Measurements from ENCODE around the gene LILRB4. TPM values are rescaled to one million over a fixed set of nuclear protein-coding genes. Genes with fewer than 3 reads are reported as not detected.

LILRB4 gene
- total and polyA plus RNA-seq, 12 donors, result 0.83 to 26.4 (median 10.6) TPM

DNA sequence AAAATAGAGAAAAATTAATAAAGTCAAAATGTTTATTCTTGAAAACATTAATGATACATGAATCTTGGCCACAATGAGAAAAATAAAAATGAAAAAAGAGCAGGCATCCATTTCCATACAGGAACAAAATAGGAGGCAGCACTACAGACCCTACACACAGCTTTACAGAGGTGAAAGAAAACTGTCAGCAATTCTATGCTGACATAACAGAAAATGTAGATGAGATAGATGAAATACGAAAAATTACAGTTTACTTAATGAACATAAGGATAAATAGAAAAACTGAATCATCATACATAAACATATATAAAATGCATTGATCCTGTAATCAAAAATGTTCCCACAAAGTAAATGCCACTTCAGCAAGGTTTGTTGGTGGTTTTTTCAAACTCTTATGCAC lies 5.6 kb downstream of the LILRB4 start:
- TF ChIP-seq, protein P1, sequence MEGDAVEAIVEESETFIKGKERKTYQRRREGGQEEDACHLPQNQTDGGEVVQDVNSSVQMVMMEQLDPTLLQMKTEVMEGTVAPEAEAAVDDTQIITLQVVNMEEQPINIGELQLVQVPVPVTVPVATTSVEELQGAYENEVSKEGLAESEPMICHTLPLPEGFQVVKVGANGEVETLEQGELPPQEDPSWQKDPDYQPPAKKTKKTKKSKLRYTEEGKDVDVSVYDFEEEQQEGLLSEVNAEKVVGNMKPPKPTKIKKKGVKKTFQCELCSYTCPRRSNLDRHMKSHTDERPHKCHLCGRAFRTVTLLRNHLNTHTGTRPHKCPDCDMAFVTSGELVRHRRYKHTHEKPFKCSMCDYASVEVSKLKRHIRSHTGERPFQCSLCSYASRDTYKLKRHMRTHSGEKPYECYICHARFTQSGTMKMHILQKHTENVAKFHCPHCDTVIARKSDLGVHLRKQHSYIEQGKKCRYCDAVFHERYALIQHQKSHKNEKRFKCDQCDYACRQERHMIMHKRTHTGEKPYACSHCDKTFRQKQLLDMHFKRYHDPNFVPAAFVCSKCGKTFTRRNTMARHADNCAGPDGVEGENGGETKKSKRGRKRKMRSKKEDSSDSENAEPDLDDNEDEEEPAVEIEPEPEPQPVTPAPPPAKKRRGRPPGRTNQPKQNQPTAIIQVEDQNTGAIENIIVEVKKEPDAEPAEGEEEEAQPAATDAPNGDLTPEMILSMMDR (IDR thresholded peaks at IDR 0.05), result no peak
- TF ChIP-seq POLR2A (IDR thresholded peaks at IDR 0.05), result no peak
- 39 to 86% (median 63%) methylated on average over 1 of the region's 1 CpG for WGBS, 4 donors
- DNase-seq, result no peak
- no peak overlapping the region for H3K4me3 ChIP-seq
- no peaks in the 10 kb centered on the region for H3K27me3 ChIP-seq
- no peaks in the 10 kb centered on the region for H3K4me1 ChIP-seq (replicated peaks in 1 of 2)
- intact Hi-C loops (cut with DNase I), result no loop called here
- H3K36me3 ChIP-seq (replicated peaks in 1 of 2), result no peaks in the 10 kb centered on the region
- H3K9me3 ChIP-seq (replicated peaks in 1 of 3), result peaks cover 0 to 8% (median 0%) of the 10 kb centered on the region in 3 donors
- H3K27ac ChIP-seq, result no peak overlapping the region

DNA sequence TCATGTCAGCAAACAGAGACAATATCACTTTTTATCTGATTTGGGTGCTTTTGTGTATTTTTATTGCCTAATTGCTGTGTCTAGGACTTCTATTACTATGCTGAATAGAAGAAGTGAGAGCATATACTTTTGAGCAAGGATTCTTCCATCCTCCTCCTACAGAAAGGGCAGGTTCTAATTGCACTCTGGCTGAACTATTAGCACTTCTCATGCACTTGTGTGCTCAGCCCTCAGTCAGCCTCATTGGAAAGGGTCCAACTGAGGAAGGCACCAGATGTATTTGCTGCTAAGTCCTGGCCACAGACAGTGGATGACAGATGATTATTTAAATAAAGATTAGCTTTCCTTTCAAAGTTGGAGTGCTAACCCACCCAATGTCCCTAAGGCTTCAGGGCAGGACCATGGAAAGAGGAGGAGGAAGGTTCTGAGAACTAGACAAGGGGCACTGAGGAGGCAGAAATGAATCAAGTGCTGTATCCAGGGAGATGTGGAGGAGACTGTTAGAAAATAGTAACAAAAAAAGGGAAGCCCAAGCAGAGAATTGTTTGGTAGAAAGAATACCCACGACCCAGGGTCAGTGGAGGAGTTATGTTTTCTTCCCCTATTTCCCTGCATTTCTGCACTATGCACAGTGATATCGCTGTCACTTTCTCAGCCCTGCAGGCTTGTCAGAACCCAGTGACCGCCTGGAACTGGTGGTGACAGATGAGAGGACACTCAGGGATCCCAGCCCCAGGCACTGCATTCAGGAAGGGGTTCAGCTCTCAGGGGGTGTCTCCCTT lies 8.0 kb downstream of the LILRB4 start:
- Histone ChIP-seq H3K9me3 (replicated peaks in 1 of 3) (peaks cover 0 to 8% (median 0%) of the 10 kb centered on the region in 3 donors), H3K36me3 (replicated peaks in 1 of 2) (no peaks in the 10 kb centered on the region), H3K4me1 (replicated peaks in 1 of 2) (no peaks in the 10 kb centered on the region), H3K27ac (no peak overlapping the region), H3K4me3 (no peak overlapping the region), H3K27me3 (no peaks in the 10 kb centered on the region)
- WGBS, 4 donors, result 35 to 44% (median 35%) methylated on average over 3 of the region's 3 CpGs
- intact Hi-C loops (cut with DNase I), result loop anchor here in 1 of 2 donors (10.0 kb wide), 1 partner anchor 186 kb away; no protein-coding TSS in a partner anchor
- DNase-seq, result no peak
- TF ChIP-seq POLR2A (IDR thresholded peaks at IDR 0.05), result no peak
- TF ChIP-seq, protein P1 (IDR thresholded peaks at IDR 0.05), result no peak

DNA sequence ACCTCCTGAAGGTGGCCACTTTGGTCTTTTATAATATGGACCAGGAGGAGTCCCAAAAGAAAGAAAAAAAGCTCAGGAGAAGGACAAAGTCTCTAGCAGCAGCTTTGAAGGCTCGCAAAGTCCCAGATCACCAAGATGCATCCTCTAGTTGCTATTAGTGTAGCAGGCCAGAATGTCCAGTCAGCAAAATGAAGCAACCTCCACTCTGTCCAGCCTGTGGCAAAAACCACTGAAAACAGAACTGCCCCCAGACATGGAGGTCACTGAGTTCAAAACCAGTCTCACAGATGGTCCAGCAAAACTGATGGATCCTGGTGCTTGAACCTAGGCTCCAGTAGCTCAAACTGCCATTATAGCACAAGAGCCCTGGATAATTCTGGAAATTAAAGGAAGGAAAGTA lies 10.4 kb downstream of the LILRB4 start:
- H3K4me1 ChIP-seq (replicated peaks in 1 of 2), result no peaks in the 10 kb centered on the region
- no peak overlapping the region for H3K27ac ChIP-seq
- no peak for TF ChIP-seq POLR2A (IDR thresholded peaks at IDR 0.05)
- TF ChIP-seq, protein P1 (IDR thresholded peaks at IDR 0.05), result no peak
- intact Hi-C loops (cut with DNase I), result loop anchor here in 1 of 2 donors (10.0 kb wide), 1 partner anchor 188 kb away; no protein-coding TSS in a partner anchor
- 63 to 87% (median 82%) methylated on average over 1 of the region's 1 CpG for WGBS, 4 donors
- H3K27me3 ChIP-seq, result peaks cover 3% of the 10 kb centered on the region
- no peak overlapping the region for H3K4me3 ChIP-seq
- H3K9me3 ChIP-seq (replicated peaks in 1 of 3), result peaks cover 0 to 5% (median 0%) of the 10 kb centered on the region in 3 donors
- peak in 3 of 7 donors; percentile 15 to 35 (median 27) for DNase-seq
- H3K36me3 ChIP-seq (replicated peaks in 1 of 2), result no peaks in the 10 kb centered on the region

DNA sequence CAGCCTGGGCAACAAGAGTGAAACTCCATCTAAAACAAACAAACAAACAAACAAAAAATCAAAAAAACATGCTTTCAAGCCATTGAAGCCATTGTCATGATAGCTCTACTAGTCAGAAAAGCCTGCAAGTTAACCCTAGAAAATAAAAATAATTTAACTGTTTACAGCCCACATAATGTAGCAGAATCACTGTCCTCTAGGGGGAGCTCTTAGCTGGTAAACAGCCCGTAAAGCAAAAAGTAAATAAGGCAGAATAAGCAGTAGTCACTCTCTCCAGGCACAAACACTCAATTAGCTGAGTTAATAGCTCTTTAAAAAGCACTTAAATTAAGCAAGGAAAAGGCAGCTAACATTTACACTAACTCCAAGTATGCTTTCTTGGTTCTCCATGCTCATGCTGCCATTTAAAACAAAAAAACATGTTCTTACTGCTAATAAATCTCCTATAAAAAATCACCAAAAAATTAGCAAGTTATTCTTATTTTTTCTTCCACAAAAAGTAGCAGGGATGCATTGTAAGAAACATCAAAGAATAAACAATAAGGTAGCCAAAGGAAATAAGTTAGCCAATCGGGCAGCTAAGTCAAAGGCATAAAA lies 11.3 kb downstream of the LILRB4 start:
- peaks cover 3% of the 10 kb centered on the region for H3K27me3 ChIP-seq
- no peaks in the 10 kb centered on the region for H3K9me3 ChIP-seq (replicated peaks in 1 of 3)
- H3K36me3 ChIP-seq (replicated peaks in 1 of 2), result no peaks in the 10 kb centered on the region
- no peak for DNase-seq
- H3K4me1 ChIP-seq (replicated peaks in 1 of 2), result no peaks in the 10 kb centered on the region
- no peak for TF ChIP-seq POLR2A (IDR thresholded peaks at IDR 0.05)
- TF ChIP-seq, protein P1 (IDR thresholded peaks at IDR 0.05), result peak in 5 of 6 experiments; percentile 32 to 72 (median 47)
- H3K27ac ChIP-seq, result no peak overlapping the region
- 38 to 51% (median 49%) methylated on average over 2 of the region's 2 CpGs for WGBS, 4 donors
- intact Hi-C loops (cut with DNase I), result loop anchor here in 1 of 2 donors (10.0 kb wide), 1 partner anchor 189 kb away; no protein-coding TSS in a partner anchor
- no peak overlapping the region for H3K4me3 ChIP-seq
